HL-60 (cell line): ENCODE data around the gene ADGRG6.

Source experiments
- DNase-seq, 2 experiments: peaks; one replicate each; pipeline ENCODE4 v3.0.0-alpha.2; 2010 to 2020; ENCODE audit warnings: low read depth in 1 of 2, low spot score in 1 of 2
- H3K27ac ChIP-seq: fragments of 250-450 bp; sonication (Bioruptor Pico); replicated peaks from 2 replicates; pipeline ENCODE4 v1.5.1; 2020; ENCODE audit warnings: mild to moderate bottlenecking, moderate library complexity
- H3K27me3 ChIP-seq: fragments of 250-450 bp; sonication (Bioruptor Pico); 2 replicates; pipeline ENCODE4 v1.5.1; 2021; ENCODE audit warnings: mild to moderate bottlenecking, moderate library complexity; ENCODE audit not compliant: insufficient read depth, poor library complexity, severe bottlenecking
- H3K4me3 ChIP-seq: replicated peaks from 2 replicates; pipeline ENCODE4 v1.5.1; 2011; ENCODE audit warnings: mild to moderate bottlenecking, control low read depth, low read length; ENCODE audit not compliant: insufficient read depth
- GABPA ChIP-seq: IDR thresholded peaks from 2 replicates; pipeline ENCODE4 v1.6.1; 2012; ENCODE audit warnings: low read depth
- POLR2AphosphoS5 ChIP-seq: IDR thresholded peaks from 2 replicates; pipeline ENCODE4 v1.6.1; 2012; ENCODE audit warnings: low read depth
- REST ChIP-seq: IDR thresholded peaks from 2 replicates; pipeline ENCODE4 v1.6.1; 2012; ENCODE audit warnings: low read depth; ENCODE audit not compliant: insufficient replicate concordance
- SPI1 ChIP-seq: IDR thresholded peaks from 2 replicates; pipeline ENCODE4 v1.6.1; 2012; ENCODE audit warnings: low read depth, mild to moderate bottlenecking, borderline replicate concordance
- TF ChIP-seq, protein P1 (sequence below): IDR thresholded peaks from one replicate; pipeline ENCODE4 v1.5.1; 2011; ENCODE audit warnings: low read length, control low read depth, inconsistent platforms; ENCODE audit not compliant: insufficient read depth

ADGRG6 gene

DNA sequence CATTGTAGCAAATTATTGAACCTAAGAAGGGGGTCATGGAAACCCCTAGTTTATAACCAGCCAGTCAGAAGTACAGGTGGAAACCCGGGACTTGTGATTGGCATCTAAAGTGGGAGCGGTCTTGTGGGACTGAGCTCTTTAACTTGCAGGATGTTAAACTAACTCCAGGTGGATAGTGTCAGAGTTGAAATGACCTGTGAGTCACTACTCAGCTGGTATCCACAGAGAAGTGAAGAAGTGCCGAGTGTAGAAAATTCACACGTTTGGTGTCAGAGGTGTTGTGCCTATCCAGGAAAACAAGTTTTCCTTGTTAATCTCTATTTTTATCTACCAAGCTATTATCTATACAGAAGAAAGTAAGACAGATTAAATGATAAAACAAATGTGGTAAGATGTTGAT is 179.7 kb downstream of the ADGRG6 start:
- DNase-seq: no peak
- TF ChIP-seq, protein P1, sequence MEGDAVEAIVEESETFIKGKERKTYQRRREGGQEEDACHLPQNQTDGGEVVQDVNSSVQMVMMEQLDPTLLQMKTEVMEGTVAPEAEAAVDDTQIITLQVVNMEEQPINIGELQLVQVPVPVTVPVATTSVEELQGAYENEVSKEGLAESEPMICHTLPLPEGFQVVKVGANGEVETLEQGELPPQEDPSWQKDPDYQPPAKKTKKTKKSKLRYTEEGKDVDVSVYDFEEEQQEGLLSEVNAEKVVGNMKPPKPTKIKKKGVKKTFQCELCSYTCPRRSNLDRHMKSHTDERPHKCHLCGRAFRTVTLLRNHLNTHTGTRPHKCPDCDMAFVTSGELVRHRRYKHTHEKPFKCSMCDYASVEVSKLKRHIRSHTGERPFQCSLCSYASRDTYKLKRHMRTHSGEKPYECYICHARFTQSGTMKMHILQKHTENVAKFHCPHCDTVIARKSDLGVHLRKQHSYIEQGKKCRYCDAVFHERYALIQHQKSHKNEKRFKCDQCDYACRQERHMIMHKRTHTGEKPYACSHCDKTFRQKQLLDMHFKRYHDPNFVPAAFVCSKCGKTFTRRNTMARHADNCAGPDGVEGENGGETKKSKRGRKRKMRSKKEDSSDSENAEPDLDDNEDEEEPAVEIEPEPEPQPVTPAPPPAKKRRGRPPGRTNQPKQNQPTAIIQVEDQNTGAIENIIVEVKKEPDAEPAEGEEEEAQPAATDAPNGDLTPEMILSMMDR: no peak
- no peak for TF ChIP-seq GABPA
- no peak for TF ChIP-seq POLR2AphosphoS5
- no peak for TF ChIP-seq SPI1
- TF ChIP-seq REST: no peak
- Histone ChIP-seq H3K4me3 (no peak overlapping the region), H3K27me3 (no peaks in the 10 kb centered on the region), H3K27ac (no peak overlapping the region)

- TF ChIP-seq SPI1 (peak; percentile 54; the same call in 1 of the 2 replicates), GABPA (no peak)
- TF ChIP-seq, protein P1: no peak
- H3K27me3 ChIP-seq: no peaks in the 10 kb centered on the region
- no peak overlapping the region for H3K27ac ChIP-seq
- peak; percentile 67 to 82 for DNase-seq
- H3K4me3 ChIP-seq: no peak overlapping the region
Observed at GRCh38 chr6:142482249-142482648, 180.4 kb downstream of the ADGRG6 start.

DNA sequence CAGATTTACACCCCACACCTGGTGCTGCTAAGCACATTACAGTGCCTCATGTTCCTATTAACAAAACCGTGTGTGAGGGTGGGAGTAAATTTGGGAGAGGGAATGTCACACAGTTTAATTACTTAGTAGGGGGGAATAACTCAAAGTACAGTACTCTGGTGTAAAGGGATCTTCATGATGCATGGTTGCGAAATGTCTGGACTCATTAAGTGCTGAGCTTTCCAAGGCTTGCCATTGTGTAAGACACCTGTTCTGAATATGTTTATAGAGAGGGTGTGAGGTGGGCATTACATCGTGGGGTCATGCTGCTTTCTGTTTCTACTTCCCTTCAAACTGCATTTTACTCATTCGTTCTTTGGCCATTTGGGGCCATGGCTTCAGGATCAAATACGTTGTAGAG is 181.2 kb downstream of the ADGRG6 start:
- DNase-seq: peak in 1 of 2 experiments; percentile 18
- Histone ChIP-seq H3K27me3 (no peaks in the 10 kb centered on the region), H3K4me3 (no peak overlapping the region), H3K27ac (no peak overlapping the region)
- TF ChIP-seq, protein P1: no peak
- TF ChIP-seq POLR2AphosphoS5: no peak
- no peak for TF ChIP-seq REST
- TF ChIP-seq SPI1: no peak
- TF ChIP-seq GABPA: no peak

DNA sequence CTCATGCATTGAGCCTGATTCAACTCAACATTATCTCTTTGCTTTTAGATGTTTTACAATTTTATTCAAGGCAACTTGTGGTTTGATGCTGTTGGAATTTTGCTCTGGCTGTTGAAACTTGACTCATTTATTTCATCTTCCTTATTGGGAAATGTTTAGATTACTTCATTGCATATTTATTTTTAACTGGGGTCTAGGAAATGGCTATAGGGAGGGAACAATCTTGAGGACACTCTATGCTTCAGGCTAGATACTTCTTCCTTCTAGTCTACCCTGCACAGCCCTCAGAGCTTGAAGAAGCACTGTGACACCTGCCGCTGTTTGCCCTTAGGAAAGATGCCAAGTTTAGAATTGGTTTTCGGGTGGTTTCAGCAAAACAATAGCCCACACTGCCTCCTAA is 183.4 kb downstream of the ADGRG6 start:
- H3K27ac ChIP-seq: no peak overlapping the region
- TF ChIP-seq POLR2AphosphoS5 (no peak), SPI1 (no peak), GABPA (no peak), REST (no peak)
- TF ChIP-seq, protein P1: no peak

More for the DNA sequence above, 183.4 kb downstream of the ADGRG6 start:
- no peak for DNase-seq
- no peaks in the 10 kb centered on the region for H3K27me3 ChIP-seq
- H3K4me3 ChIP-seq: no peak overlapping the region
